ENCODE results near the gene SLF2. TPM values are rescaled to one million over a fixed set of nuclear protein-coding genes. Genes with fewer than 3 reads are reported as not detected.
A peak's percentile ranks its signal among the peaks of the same experiment; 100 is the strongest.

The SLF2 gene
- total RNA-seq, 1 donor from 2014 or later, result 16.4 TPM

GRCh38 chr10:100875484-100876166 lies 37.1 kb upstream of the SLF2 start:
- intact Hi-C loops (cut with micrococcal nuclease), result loop anchor here (10.0 kb wide), 1 partner anchor 321 kb away; no protein-coding TSS in a partner anchor

GRCh38 chr10:100876585-100877460 lies 35.9 kb upstream of the SLF2 start:
- peaks cover under 1% of the 10 kb centered on the region for H3K4me1 ChIP-seq
- intact Hi-C loops (cut with micrococcal nuclease), result loop anchor here (10.0 kb wide), 1 partner anchor 322 kb away; no protein-coding TSS in a partner anchor

More at GRCh38 chr10:100875484-100876166, 37.1 kb upstream of the SLF2 start:
- Histone ChIP-seq H3K27ac (replicated peaks) (no peak overlapping the region), H3K27me3 (ENCODE audit: low read depth) (peaks cover 95% of the 10 kb centered on the region), H3K4me1 (no peaks in the 10 kb centered on the region), H3K9me3 (replicated peaks) (no peaks in the 10 kb centered on the region), H3K36me3 (no peaks in the 10 kb centered on the region), H3K4me3 (no peak overlapping the region)
- DNase-seq, result no peak
- TF ChIP-seq, protein P1, sequence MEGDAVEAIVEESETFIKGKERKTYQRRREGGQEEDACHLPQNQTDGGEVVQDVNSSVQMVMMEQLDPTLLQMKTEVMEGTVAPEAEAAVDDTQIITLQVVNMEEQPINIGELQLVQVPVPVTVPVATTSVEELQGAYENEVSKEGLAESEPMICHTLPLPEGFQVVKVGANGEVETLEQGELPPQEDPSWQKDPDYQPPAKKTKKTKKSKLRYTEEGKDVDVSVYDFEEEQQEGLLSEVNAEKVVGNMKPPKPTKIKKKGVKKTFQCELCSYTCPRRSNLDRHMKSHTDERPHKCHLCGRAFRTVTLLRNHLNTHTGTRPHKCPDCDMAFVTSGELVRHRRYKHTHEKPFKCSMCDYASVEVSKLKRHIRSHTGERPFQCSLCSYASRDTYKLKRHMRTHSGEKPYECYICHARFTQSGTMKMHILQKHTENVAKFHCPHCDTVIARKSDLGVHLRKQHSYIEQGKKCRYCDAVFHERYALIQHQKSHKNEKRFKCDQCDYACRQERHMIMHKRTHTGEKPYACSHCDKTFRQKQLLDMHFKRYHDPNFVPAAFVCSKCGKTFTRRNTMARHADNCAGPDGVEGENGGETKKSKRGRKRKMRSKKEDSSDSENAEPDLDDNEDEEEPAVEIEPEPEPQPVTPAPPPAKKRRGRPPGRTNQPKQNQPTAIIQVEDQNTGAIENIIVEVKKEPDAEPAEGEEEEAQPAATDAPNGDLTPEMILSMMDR (IDR thresholded peaks at IDR 0.05; ENCODE audit: borderline replicate concordance), result no peak

DNA sequence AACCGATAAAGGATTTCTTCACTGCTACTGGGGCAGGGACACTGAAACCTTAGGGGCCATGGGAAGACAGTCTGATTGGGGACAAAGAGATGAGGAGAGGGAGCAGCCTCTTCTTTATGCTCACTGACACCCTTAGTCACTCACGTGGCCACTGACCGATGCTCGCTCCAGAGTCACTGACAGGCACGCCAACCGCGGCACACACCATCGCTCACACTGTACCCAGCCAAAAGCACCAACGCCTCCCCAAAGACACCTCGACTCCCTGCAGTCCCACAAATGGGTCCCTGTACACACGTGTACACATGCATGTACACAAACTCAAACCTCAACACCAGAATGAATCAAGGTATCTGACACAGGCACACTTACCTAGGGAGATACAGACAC lies 35.3 kb upstream of the SLF2 start:
- Histone ChIP-seq H3K4me3 (no peak overlapping the region), H3K36me3 (no peaks in the 10 kb centered on the region), H3K9me3 (replicated peaks) (no peaks in the 10 kb centered on the region), H3K27me3 (ENCODE audit: low read depth) (peaks cover 80% of the 10 kb centered on the region), H3K4me1 (peaks cover 7% of the 10 kb centered on the region), H3K27ac (replicated peaks) (no peak overlapping the region)
- DNase-seq, result no peak
- TF ChIP-seq, protein P1 (IDR thresholded peaks at IDR 0.05; ENCODE audit: borderline replicate concordance), result no peak
- intact Hi-C loops (cut with micrococcal nuclease), result loop anchor here (10.0 kb wide), 1 partner anchor 323 kb away; no protein-coding TSS in a partner anchor

More at GRCh38 chr10:100876585-100877460, 35.9 kb upstream of the SLF2 start:
- Histone ChIP-seq H3K36me3 (no peaks in the 10 kb centered on the region), H3K27ac (replicated peaks) (no peak overlapping the region), H3K27me3 (ENCODE audit: low read depth) (peaks cover 87% of the 10 kb centered on the region), H3K9me3 (replicated peaks) (no peaks in the 10 kb centered on the region), H3K4me3 (no peak overlapping the region)
- TF ChIP-seq, protein P1 (IDR thresholded peaks at IDR 0.05; ENCODE audit: borderline replicate concordance), result no peak
- DNase-seq, result no peak

DNA sequence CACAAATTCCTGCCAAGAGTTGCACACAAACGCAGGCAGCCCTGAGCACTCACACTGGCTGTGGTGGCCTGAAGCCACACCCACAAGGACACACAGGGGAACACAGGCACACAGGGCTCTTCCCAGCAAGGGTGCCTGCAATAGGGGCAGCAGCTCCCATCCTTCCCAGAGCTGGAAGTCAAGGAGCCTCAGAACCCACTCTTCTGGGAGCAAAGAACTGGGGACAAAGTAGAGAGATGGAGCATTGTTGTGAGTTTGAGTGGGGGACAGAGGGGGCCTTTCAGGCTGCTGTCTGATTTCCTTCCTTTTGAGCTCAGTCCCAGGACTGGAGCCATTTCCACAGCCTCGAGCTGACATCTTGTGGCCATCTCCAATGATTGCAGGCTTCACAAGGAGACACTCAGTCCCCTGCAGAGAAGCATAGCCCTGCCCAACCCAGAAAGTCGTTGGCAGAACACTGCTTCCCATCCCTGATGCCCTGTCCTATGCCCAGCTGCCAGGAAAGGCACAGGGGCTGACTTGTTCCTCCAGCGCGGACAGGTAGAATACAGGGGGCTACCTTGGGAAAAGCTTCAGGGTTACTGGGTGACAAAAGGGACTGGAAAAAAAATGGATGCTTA lies 34.4 kb upstream of the SLF2 start:
- Histone ChIP-seq H3K4me1 (peaks cover 14% of the 10 kb centered on the region), H3K27ac (replicated peaks) (no peak overlapping the region), H3K27me3 (ENCODE audit: low read depth) (peaks cover 76% of the 10 kb centered on the region), H3K4me3 (no peak overlapping the region), H3K9me3 (replicated peaks) (no peaks in the 10 kb centered on the region), H3K36me3 (no peaks in the 10 kb centered on the region)
- TF ChIP-seq, protein P1 (IDR thresholded peaks at IDR 0.05; ENCODE audit: borderline replicate concordance), result peak; percentile 69
- peak; percentile 36 for DNase-seq
- intact Hi-C loops (cut with micrococcal nuclease), result loop anchor here (10.0 kb wide), 1 partner anchor 324 kb away; no protein-coding TSS in a partner anchor

GRCh38 chr10:100879741-100880360 lies 32.9 kb upstream of the SLF2 start:
- peaks cover 63% of the 10 kb centered on the region for H3K27me3 ChIP-seq (ENCODE audit: low read depth)
- peaks cover 14% of the 10 kb centered on the region for H3K4me1 ChIP-seq
- H3K4me3 ChIP-seq, result no peak overlapping the region
- H3K27ac ChIP-seq (replicated peaks), result no peak overlapping the region
- H3K36me3 ChIP-seq, result no peaks in the 10 kb centered on the region
- H3K9me3 ChIP-seq (replicated peaks), result no peaks in the 10 kb centered on the region
- no peak for DNase-seq
- intact Hi-C loops (cut with micrococcal nuclease), result loop anchor here (10.0 kb wide), 1 partner anchor 325 kb away; no protein-coding TSS in a partner anchor
- TF ChIP-seq, protein P1 (IDR thresholded peaks at IDR 0.05; ENCODE audit: borderline replicate concordance), result no peak

All from left ventricle myocardium inferior (tissue), 1 donor.